HG02938 (cell line): ENCODE measurements around the gene SMOC1.
"Not testable (repeated sequence)": the region's sequence is repeated elsewhere in the genome, so short reads cannot be mapped to it uniquely, and the experiment has no call there.

Experiments
- ATAC-seq: cut with Tn5 transposase; IDR thresholded peaks from one replicate; pipeline ENCODE4 v1.9.1; 2021; ENCODE audit warnings: mild to moderate bottlenecking, moderate library complexity; ENCODE audit not compliant: unreplicated experiment

The SMOC1 gene

GRCh38 chr14:69896972-69897371 is 17.8 kb downstream of the SMOC1 start:
- ATAC-seq, result no peak

- no peak for ATAC-seq
These were observed 21.4 kb downstream of the SMOC1 start for GRCh38 chr14:69900603-69901002.

DNA sequence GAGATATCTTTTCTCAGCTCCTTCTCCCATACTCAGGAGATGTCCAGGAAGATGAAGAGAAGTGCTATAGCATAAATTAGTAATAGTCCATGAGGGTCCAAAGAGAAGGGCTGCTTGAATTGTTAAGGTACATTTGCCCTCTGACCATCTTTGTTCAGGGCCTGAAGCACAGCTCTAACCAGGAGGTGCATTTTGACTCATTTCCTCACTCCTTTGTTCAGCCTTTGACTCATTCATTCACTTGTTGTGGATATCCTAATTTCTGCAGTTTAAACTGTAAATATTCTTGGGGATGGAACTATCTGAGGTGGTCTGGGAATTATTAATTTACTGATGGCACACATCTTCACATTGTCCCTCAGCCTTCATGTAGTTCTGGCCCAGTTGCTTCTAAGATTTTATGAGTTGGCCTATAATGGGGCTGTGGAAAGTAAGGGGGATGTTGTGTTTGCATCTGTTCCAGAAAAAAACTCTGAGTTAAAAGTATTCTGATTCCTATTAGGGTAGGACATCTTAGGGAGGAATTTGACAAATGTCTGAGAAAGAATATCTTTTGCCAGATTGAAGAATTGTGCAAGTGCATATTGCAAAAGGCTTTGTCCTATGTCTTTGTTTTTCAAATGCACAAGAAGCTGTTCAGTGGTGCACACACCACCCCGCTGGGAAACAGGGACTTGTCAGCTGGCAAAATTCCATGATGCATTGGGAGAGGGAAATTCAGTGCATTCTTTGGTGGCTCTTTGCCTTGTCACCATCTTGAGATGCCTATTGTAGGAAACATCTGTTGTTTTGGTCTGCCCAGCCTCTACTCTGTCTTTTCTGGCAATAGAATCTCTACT is 22.1 kb downstream of the SMOC1 start:
- ATAC-seq, result no peak

- not testable (repeated sequence) for ATAC-seq
These were observed 23.8 kb downstream of the SMOC1 start for GRCh38 chr14:69903046-69903445.

- no peak for ATAC-seq
These were observed 25.0 kb downstream of the SMOC1 start for GRCh38 chr14:69904246-69904645.

DNA sequence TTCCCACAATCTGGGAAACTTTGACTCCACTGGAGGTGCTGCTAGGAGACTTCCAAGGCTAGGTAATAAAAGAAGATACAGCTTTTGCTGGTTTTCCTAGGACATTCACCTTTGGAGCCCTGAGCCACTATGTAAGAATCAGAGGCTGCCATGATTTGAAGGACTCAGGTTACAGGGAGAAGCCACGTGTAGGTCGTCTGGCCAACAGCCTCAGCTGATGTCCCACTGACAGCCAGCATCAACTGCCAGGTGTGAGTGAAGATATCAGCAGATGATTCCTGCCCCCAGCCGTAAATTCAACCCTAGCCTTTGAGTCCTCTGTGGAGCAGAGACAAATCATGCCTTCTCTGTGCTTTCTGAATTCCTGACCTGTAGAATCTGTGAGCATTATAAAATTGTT is 27.0 kb downstream of the SMOC1 start:
- ATAC-seq, result no peak

- no peak for ATAC-seq
These were observed 30.8 kb downstream of the SMOC1 start for GRCh38 chr14:69909826-69910550.

DNA sequence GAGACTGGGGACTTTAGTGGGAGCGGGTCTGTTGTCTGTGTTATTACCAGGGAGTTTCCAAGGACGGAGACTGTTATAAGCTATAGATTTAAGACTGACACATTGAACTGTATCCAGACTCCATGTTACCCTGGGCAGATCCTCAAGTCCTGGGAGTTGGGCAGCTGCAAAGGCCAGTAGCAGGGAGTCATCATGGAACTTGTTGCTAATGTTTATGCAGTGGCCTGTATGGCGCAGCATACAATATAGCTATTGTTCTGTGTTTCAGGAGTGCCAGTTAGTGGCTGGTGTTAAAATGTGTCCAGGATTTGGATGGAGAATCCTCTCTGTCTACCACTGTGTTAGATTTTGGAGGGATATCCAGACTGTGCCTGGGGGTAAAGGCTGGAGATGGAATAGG is 31.7 kb downstream of the SMOC1 start:
- ATAC-seq, result no peak

DNA sequence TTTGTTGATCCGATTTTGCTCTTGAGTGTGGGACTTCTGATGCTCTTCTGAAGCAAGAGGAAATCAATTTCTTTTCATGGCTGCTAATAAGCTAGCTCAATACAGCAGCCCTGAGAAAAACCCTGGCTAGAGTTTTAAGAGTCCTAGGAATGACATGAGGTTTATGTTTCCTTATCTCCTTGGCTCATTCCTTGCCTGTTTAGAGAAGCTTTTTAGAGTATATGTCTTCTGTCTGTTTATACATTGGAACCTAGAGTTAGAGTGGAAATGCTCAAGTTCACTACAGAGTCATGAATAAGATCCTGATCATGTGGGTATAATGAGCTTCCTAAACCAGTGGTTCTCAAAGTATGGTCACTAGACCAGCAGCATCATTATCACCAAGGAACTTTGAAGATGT is 34.5 kb downstream of the SMOC1 start:
- ATAC-seq, result no peak

DNA sequence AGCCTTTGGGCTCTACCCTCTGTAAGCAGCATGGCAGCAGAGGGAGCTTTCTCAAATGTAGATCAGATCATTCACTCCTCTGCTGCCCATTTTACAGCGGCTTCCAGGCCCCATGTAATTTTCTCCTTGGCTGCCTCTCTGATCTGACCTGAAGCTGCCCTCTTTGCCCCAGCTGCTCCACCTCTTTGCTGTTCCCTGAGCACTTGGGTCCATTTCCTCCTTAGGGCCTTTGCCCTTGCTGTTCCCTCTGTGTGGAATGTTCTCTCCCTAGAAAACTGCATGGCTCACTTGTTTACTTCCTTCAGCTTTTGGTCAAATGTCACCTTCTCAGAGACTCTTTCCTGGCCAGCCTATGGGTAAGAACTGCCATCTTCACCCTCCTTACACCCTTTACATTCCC is 37.2 kb downstream of the SMOC1 start:
- ATAC-seq, result no peak

- no peak for ATAC-seq
These were observed 38.1 kb downstream of the SMOC1 start for GRCh38 chr14:69917287-69917686.

DNA sequence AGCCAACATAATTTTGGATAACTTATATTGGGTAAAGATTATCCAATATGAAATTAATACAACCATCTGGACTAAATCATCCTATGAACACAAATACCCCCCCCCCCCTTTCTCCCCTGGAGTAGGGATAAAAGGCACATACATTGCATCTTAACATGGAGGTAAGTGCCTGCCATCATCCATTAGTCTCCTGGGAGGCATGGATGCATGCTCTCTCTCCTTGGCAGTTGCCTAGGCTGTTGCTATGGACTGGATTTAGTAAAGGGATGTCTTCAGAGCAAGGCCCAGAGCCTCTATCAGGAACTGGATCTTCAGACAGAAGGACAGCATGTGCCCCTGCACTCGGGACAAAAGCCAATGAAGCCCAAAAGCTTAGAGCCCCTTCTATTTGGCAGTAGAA is 40.6 kb downstream of the SMOC1 start:
- no peak for ATAC-seq

DNA sequence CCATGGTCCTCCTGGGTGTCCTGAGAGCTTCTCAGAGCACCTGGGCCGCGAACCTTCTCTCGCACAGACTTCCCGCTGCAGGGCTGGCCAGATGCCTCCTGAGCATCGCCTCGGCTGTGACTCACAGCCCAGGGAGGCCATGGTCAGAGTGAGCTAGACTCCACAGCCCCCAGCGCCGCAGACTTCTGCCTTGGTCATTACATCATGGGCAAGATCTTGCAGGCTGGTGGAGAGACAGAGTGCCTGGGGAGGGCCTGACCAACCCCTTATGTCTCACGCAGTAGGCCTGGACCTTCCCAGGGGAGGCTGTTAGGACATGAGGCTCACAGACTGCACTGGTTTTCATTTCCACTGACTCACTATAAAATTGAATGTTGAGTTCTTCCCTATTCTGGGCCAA is 41.8 kb downstream of the SMOC1 start:
- ATAC-seq, result no peak

- no peak for ATAC-seq
These were observed 43.0 kb downstream of the SMOC1 start for GRCh38 chr14:69922198-69922597.

- ATAC-seq, result no peak
These were observed 45.0 kb downstream of the SMOC1 start for GRCh38 chr14:69924201-69924600.

GRCh38 chr14:69928111-69928523 is 48.9 kb downstream of the SMOC1 start:
- no peak for ATAC-seq

DNA sequence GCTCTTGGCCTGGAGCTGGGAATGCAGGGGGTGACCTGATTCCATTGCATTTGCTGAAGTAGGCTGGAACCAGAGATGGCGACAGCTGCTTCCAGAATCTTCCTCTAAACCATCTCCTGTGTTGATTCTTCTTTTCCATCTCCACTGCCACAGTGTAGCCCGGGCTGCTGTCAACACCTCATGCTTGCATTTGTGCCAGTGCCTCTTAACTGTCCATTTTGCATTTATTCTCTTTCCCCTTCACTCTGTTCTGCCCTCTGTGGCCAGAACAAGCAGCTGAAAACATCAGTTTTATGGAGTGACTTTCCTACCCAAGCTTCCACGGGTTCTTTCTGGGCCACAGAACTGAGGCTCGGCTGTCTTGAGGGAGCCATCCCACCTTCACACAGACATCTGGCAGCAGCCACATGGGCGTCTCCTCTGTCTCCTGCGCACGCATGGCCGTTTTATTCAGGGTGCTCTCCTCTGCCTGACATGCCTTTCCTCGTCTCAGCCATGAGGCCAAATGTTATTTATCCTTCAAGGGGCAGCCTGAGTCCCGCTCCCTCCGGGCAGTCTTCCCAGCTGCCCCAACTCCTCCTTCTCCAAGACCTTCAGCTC is 51.7 kb downstream of the SMOC1 start:
- ATAC-seq, result no peak

- ATAC-seq, result no peak
These were observed 52.7 kb downstream of the SMOC1 start for GRCh38 chr14:69931960-69932359.

GRCh38 chr14:69932391-69932790 is 53.2 kb downstream of the SMOC1 start:
- no peak for ATAC-seq

GRCh38 chr14:69933623-69934275 is 54.5 kb downstream of the SMOC1 start:
- ATAC-seq, result no peak

- no peak for ATAC-seq
These were observed 58.3 kb downstream of the SMOC1 start for GRCh38 chr14:69937367-69938081.
